A673 (cell line): ENCODE measurements around the gene TCFL5. TPM values are rescaled to one million over a fixed set of nuclear protein-coding genes. Genes with fewer than 3 reads are reported as not detected.

Experiments used
- BruUV-seq: library from RNA; stranded (reverse); fragments of 400-500 nt; replicated peaks from 2 replicates; lab custom pipeline; 2021; lab: Mats Ljungman, UMichigan
- CTCF ChIA-PET: fragments of 300-600 bp; sonication (Branson Sonifier 250); formaldehyde crosslinking; loops from one replicate; lab custom pipeline; 2022; ENCODE audit warnings: antibody characterized with exemption; lab: Charles Lee
- POLR2A ChIA-PET: fragments of 300-600 bp; sonication (Branson Sonifier 250); formaldehyde crosslinking; loops from one replicate; lab custom pipeline; 2022; ENCODE audit warnings: antibody characterized with exemption; ENCODE audit not compliant: low non-redundant PET; lab: Charles Lee
- DNase-seq: peaks from one replicate; pipeline ENCODE4 v3.0.0-alpha.2; 2015; ENCODE audit warnings: low spot score
- H3K27ac ChIP-seq: fragments of 200-600 bp; sonication (generic); 2 replicates; pipeline ENCODE4 v1.5.1; 2016; ENCODE audit warnings: mixed run types, low read depth, mild to moderate bottlenecking, mixed read lengths, antibody characterized with exemption, low read length; ENCODE audit not compliant: poor library complexity, severe bottlenecking
- H3K27me3 ChIP-seq: fragments of 200-600 bp; sonication (generic); replicated peaks from 2 replicates; pipeline ENCODE4 v1.6.1; 2017; ENCODE audit warnings: mixed run types, low read depth, mild to moderate bottlenecking, mixed read lengths, antibody characterized with exemption, low read length; ENCODE audit not compliant: insufficient read depth, poor library complexity
- H3K36me3 ChIP-seq: fragments of 200-600 bp; sonication (generic); 2 replicates; pipeline ENCODE4 v1.6.1; 2016; ENCODE audit warnings: mixed run types, mild to moderate bottlenecking, mixed read lengths, antibody characterized with exemption, low read length; ENCODE audit not compliant: insufficient read depth, poor library complexity, severe bottlenecking
- H3K4me1 ChIP-seq: fragments of 200-600 bp; sonication (generic); 2 replicates; pipeline ENCODE4 v1.6.1; 2017; ENCODE audit warnings: mixed run types, mild to moderate bottlenecking, mixed read lengths, antibody characterized with exemption, low read length; ENCODE audit not compliant: insufficient read depth, poor library complexity, severe bottlenecking
- H3K4me3 ChIP-seq: fragments of 200-600 bp; sonication (generic); 2 replicates; pipeline ENCODE4 v1.5.1; 2016; ENCODE audit warnings: low read depth, mixed run types, mild to moderate bottlenecking, mixed read lengths, low read length; ENCODE audit not compliant: poor library complexity, severe bottlenecking
- H3K9me3 ChIP-seq: fragments of 200-600 bp; sonication (generic); 2 replicates; pipeline ENCODE4 v1.6.1; 2016; ENCODE audit warnings: mixed run types, low read depth, mild to moderate bottlenecking, mixed read lengths, antibody characterized with exemption, low read length; ENCODE audit not compliant: poor library complexity, severe bottlenecking
- EZH2 ChIP-seq: fragments of 200-600 bp; sonication (generic); IDR thresholded peaks from 2 replicates; pipeline ENCODE4 v1.6.1; 2017; ENCODE audit warnings: borderline replicate concordance, low read depth, mild to moderate bottlenecking, mixed read lengths, antibody characterized with exemption, low read length; ENCODE audit not compliant: poor library complexity, severe bottlenecking
- intact Hi-C: fragments of 100-400 bp; cut with micrococcal nuclease; formaldehyde crosslinking; loops from one replicate; pipeline ENCODE4 v1.10.0; 2022; ENCODE audit not compliant: unreplicated experiment
- total RNA-seq: library from RNA; stranded (reverse); gene quantifications from 2 replicates; pipeline ENCODE4 v1.2.3, GENCODE V29; 2021
- TF ChIP-seq, protein P1 (sequence below): fragments of 300-800, 200-600 bp; sonication (generic); conservative IDR thresholded peaks from 2 replicates; pipeline ENCODE4 v1.5.1; 2017; ENCODE audit warnings: low read depth, mild to moderate bottlenecking, antibody characterized with exemption, low read length, moderate library complexity, mixed read lengths

TCFL5 gene
- total RNA-seq, 1 experiment from 2014 or later = 13.9 TPM

DNA sequence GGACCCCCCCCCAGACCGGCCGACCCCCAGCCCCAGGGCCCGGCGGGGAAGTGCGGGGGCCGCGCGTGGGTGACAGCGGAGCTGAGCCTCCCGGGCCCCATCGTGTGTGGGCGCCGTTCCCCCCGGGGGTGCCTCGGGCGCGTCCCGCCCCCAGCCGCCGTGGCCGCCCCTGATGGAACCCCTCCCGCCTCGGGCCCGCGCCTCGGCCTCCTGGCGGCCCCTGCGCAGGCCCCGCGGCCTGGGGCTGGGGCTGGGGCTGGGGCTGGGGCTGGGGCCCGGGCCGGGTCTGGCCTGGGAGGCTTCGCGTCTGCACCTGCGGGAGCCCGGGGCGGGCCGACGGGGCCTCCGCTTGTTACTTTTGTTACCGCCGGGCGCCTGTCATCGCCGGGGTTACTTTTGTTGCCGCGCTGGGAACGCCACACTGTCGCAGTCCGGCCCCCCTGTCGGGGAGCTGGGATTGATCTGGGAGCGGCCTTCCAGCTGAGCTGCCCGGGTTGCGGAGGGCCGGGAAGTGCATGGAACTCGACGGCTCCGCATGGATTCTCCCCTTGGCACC, 56.4 kb downstream of the TCFL5 start:
- intact Hi-C loops = no loop called here
- peak overlapping the region; percentile 96 for H3K4me3 ChIP-seq
- H3K36me3 ChIP-seq = peaks cover 40% of the 10 kb centered on the region
- ChIA-PET CTCF (interaction anchor here (0.6 kb wide), 1 partner anchor 8 kb away, joined by 4 read pairs; no protein-coding TSS in a partner anchor), POLR2A (no interaction called here)
- H3K27ac ChIP-seq = peak overlapping the region; percentile 80
- BruUV-seq = no TSS peak
- peaks cover 18% of the 10 kb centered on the region for H3K4me1 ChIP-seq
- H3K27me3 ChIP-seq = no peaks in the 10 kb centered on the region
- no peaks in the 10 kb centered on the region for H3K9me3 ChIP-seq
- DNase-seq = peak; percentile 57
- TF ChIP-seq, protein P1, sequence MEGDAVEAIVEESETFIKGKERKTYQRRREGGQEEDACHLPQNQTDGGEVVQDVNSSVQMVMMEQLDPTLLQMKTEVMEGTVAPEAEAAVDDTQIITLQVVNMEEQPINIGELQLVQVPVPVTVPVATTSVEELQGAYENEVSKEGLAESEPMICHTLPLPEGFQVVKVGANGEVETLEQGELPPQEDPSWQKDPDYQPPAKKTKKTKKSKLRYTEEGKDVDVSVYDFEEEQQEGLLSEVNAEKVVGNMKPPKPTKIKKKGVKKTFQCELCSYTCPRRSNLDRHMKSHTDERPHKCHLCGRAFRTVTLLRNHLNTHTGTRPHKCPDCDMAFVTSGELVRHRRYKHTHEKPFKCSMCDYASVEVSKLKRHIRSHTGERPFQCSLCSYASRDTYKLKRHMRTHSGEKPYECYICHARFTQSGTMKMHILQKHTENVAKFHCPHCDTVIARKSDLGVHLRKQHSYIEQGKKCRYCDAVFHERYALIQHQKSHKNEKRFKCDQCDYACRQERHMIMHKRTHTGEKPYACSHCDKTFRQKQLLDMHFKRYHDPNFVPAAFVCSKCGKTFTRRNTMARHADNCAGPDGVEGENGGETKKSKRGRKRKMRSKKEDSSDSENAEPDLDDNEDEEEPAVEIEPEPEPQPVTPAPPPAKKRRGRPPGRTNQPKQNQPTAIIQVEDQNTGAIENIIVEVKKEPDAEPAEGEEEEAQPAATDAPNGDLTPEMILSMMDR = no peak
- no peak for TF ChIP-seq EZH2

DNA sequence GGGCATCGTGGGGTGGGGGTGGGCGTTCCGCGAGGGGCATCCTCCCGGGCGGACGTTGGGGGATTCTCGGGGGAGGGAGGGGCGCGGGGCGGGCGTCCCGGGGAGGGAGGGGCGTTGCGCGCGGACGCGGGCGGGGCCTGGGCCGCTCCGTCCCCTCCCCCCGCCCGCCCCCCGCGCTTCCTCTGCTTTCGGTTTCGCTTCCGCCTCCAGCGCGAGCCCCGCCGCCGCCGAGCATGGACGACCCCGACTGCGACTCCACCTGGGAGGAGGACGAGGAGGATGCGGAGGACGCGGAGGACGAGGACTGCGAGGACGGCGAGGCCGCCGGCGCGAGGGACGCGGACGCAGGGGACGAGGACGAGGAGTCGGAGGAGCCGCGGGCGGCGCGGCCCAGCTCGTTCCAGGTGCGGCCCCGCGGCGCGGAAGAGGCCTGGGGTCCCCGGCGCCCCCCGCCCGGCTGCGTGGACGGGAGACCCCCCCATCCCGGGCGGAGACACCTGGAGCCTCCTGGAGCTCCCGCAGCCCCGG, 56.9 kb downstream of the TCFL5 start, which contains the start of gene OGFR:
Gene OGFR, plus strand, starts transcription at position 209 of the 528 bp plus-strand sequence. Its CDS starts 25 bp downstream, at position 234.
- no peaks in the 10 kb centered on the region for H3K9me3 ChIP-seq
- H3K36me3 ChIP-seq = peaks cover 40% of the 10 kb centered on the region
- no TSS peak for BruUV-seq
- H3K4me3 ChIP-seq = peak within 1 kb of the TSS; percentile 96
- TF ChIP-seq, protein P1 = no peak
- TF ChIP-seq EZH2 = no peak
- ChIA-PET POLR2A (no interaction called here), CTCF (interaction anchor here (0.6 kb wide), 1 partner anchor 9 kb away, joined by 4 read pairs; no protein-coding TSS in a partner anchor)
- H3K4me1 ChIP-seq = peaks cover 18% of the 10 kb centered on the region
- intact Hi-C loops = no loop called here
- no peaks in the 10 kb centered on the region for H3K27me3 ChIP-seq
- DNase-seq = peak; percentile 65
- H3K27ac ChIP-seq = peak within 1 kb of the TSS; percentile 80

DNA sequence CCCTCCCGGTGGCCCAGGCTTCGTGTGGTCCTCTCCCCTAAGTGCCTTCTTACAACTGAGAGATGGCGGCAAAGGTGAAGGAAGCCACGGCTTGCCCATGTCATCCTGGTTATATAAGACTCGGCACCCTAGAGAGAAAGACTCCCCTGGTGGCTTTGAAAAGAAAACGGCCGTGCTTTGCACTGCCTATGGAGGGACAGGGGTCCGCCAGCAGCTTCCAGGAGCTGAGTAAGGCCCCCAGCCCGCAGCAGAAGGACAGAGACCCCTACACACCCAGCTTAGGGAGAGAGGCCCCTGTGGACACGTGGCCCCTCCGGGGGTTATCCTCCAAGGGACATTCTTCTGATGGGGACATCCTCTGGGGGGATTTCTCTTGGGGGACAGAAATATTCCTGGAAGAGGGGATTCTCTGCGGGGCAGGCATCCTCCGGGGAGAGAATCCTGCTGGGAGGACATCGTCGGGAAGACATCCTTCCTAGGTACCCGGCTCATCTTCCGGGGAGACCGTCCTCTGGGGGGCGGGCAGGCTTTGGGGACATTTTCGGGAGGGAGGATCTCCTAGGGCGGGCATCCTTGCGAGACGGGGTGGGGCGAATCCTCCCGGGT, 57.5 kb downstream of the TCFL5 start:
- Histone ChIP-seq H3K27me3 (no peaks in the 10 kb centered on the region), H3K27ac (peak overlapping the region; percentile 4), H3K9me3 (no peaks in the 10 kb centered on the region), H3K4me3 (peak overlapping the region; percentile 96), H3K4me1 (peaks cover 18% of the 10 kb centered on the region), H3K36me3 (peaks cover 40% of the 10 kb centered on the region)
- no TSS peak for BruUV-seq
- CTCF ChIA-PET = no interaction called here
- TF ChIP-seq, protein P1 = 0 out of 2 replicates have a peak, but pooled peaks have one; percentile 8
- TF ChIP-seq EZH2 = no peak
- POLR2A ChIA-PET = interaction anchor here (0.7 kb wide), 1 partner anchor 10 kb away, joined by 4 read pairs; no protein-coding TSS in a partner anchor
- intact Hi-C loops = no loop called here
- peak; percentile 57 for DNase-seq
